ENCODE data around the gene ARL6IP4.

ARL6IP4 gene

DNA sequence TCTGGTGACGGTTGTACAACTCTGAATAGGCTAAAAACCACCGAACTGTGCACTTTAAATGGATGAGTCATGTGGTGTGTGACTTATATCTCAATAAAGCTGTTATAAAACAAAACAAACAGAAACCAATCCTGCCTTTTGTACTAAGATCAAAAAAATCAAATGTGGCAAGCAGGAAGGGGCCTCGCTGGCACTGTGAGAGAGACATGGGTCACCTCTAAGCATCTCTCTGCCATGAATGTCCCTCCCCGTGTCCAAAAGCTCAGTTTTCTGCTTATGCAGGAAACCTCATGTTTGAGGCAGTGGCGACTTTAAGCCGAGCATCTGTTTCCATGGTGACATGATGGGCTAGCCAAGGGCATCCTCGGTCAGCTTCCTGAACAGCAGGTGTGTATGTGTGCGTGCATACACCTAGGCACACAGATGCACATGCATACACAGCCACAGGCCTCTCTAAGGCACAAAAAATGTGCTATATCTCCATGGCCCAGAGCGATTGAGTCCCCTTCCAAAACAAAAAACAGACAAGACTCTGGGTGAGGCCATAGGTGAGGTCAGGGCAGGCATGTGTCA lies 44.4 kb downstream of the ARL6IP4 start:
- no peak overlapping the region for H3K4me2 ChIP-seq (ENCODE audit: low read depth, low read length, poor library complexity, severe bottlenecking)
- no peaks in the 10 kb centered on the region for H4K20me1 ChIP-seq (ENCODE audit: low read depth, low read length)
- H3K27ac ChIP-seq (ENCODE audit: low read depth, low read length), result no peak overlapping the region
- no peak overlapping the region for H2AFZ ChIP-seq (ENCODE audit: low read depth, low read length, severe bottlenecking)
- H3K9me2 ChIP-seq (replicated peaks; ENCODE audit: insufficient read depth, low read length), result no peaks in the 10 kb centered on the region
- H3K4me3 ChIP-seq (ENCODE audit: insufficient read depth, low read length, poor library complexity, severe bottlenecking), result no peak overlapping the region
- no peaks in the 10 kb centered on the region for H3K36me3 ChIP-seq (ENCODE audit: low read length)
- no peaks in the 10 kb centered on the region for H3K79me2 ChIP-seq (ENCODE audit: insufficient read depth, low read length)
- TF ChIP-seq, protein P1, sequence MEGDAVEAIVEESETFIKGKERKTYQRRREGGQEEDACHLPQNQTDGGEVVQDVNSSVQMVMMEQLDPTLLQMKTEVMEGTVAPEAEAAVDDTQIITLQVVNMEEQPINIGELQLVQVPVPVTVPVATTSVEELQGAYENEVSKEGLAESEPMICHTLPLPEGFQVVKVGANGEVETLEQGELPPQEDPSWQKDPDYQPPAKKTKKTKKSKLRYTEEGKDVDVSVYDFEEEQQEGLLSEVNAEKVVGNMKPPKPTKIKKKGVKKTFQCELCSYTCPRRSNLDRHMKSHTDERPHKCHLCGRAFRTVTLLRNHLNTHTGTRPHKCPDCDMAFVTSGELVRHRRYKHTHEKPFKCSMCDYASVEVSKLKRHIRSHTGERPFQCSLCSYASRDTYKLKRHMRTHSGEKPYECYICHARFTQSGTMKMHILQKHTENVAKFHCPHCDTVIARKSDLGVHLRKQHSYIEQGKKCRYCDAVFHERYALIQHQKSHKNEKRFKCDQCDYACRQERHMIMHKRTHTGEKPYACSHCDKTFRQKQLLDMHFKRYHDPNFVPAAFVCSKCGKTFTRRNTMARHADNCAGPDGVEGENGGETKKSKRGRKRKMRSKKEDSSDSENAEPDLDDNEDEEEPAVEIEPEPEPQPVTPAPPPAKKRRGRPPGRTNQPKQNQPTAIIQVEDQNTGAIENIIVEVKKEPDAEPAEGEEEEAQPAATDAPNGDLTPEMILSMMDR (IDR thresholded peaks at IDR 0.05; ENCODE audit: insufficient read depth, low read length, poor library complexity, severe bottlenecking), result no peak
- no peak for TF ChIP-seq EZH2phosphoT487 (conservative IDR thresholded peaks at IDR 0.05; ENCODE audit: low read length)
- no peaks in the 10 kb centered on the region for H3K9me3 ChIP-seq (ENCODE audit: insufficient read depth, low read length)
- H3K9ac ChIP-seq (ENCODE audit: low read length), result no peak overlapping the region
- no peaks in the 10 kb centered on the region for H3F3A ChIP-seq (ENCODE audit: insufficient read depth)
- no peaks in the 10 kb centered on the region for H3K27me3 ChIP-seq (ENCODE audit: low read length)

GRCh38 chr12:123026094-123026853 lies 45.8 kb downstream of the ARL6IP4 start:
- H3K9ac ChIP-seq (ENCODE audit: low read length), result no peak overlapping the region
- H3K27me3 ChIP-seq (ENCODE audit: low read length), result no peaks in the 10 kb centered on the region
- no peak overlapping the region for H3K4me3 ChIP-seq (ENCODE audit: insufficient read depth, low read length, poor library complexity, severe bottlenecking)
- no peak overlapping the region for H2AFZ ChIP-seq (ENCODE audit: low read depth, low read length, severe bottlenecking)
- no peaks in the 10 kb centered on the region for H4K20me1 ChIP-seq (ENCODE audit: low read depth, low read length)
- H3K79me2 ChIP-seq (ENCODE audit: insufficient read depth, low read length), result no peaks in the 10 kb centered on the region
- TF ChIP-seq, protein P1 (IDR thresholded peaks at IDR 0.05; ENCODE audit: insufficient read depth, low read length, poor library complexity, severe bottlenecking), result no peak
- no peak for TF ChIP-seq EZH2phosphoT487 (conservative IDR thresholded peaks at IDR 0.05; ENCODE audit: low read length)
- H3K36me3 ChIP-seq (ENCODE audit: low read length), result no peaks in the 10 kb centered on the region
- H3F3A ChIP-seq (ENCODE audit: insufficient read depth), result no peaks in the 10 kb centered on the region
- H3K27ac ChIP-seq (ENCODE audit: low read depth, low read length), result no peak overlapping the region
- no peaks in the 10 kb centered on the region for H3K9me2 ChIP-seq (replicated peaks; ENCODE audit: insufficient read depth, low read length)
- H3K9me3 ChIP-seq (ENCODE audit: insufficient read depth, low read length), result no peaks in the 10 kb centered on the region
- no peak overlapping the region for H3K4me2 ChIP-seq (ENCODE audit: low read depth, low read length, poor library complexity, severe bottlenecking)

DNA sequence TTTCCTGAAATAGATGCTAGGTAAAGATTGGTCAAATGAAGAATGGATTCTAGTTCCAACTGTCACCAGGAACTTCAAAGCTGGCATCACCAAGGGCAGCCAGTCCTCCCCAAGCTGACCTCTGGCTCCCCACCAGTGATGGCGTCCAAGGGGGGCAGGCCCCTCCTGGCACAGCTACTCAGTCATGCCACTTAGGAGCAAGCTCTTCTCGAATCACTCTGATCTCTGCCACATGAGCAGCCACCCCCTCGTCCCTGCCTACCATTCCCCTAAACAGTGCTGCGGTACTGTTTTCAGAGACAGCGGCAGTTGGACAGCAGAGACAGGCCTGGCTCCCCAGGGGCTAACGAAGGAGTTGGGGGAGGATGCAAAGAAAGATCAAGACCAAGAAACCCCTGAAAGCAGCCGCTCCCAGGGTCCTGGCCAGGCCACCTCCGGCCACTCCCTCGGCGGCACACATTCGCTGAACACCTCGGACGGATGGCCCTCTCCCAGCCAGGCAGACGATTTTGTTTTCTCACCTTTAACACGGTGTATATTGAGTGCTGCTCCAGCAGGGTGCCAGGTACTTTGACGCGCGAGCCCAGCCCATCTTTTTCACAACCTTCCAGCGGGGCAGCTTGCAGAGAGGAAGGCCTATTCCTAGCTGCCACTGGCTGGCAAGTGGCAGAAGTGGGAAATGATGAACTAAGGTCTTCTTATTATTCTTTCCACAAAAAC lies 47.4 kb downstream of the ARL6IP4 start:
- no peak overlapping the region for H3K27ac ChIP-seq (ENCODE audit: low read depth, low read length)
- no peaks in the 10 kb centered on the region for H3F3A ChIP-seq (ENCODE audit: insufficient read depth)
- H3K4me2 ChIP-seq (ENCODE audit: low read depth, low read length, poor library complexity, severe bottlenecking), result no peak overlapping the region
- no peaks in the 10 kb centered on the region for H3K9me3 ChIP-seq (ENCODE audit: insufficient read depth, low read length)
- H2AFZ ChIP-seq (ENCODE audit: low read depth, low read length, severe bottlenecking), result no peak overlapping the region
- no peaks in the 10 kb centered on the region for H3K27me3 ChIP-seq (ENCODE audit: low read length)
- no peaks in the 10 kb centered on the region for H4K20me1 ChIP-seq (ENCODE audit: low read depth, low read length)
- no peak overlapping the region for H3K9ac ChIP-seq (ENCODE audit: low read length)
- H3K79me2 ChIP-seq (ENCODE audit: insufficient read depth, low read length), result no peaks in the 10 kb centered on the region
- no peaks in the 10 kb centered on the region for H3K36me3 ChIP-seq (ENCODE audit: low read length)
- H3K9me2 ChIP-seq (replicated peaks; ENCODE audit: insufficient read depth, low read length), result no peaks in the 10 kb centered on the region
- H3K4me3 ChIP-seq (ENCODE audit: insufficient read depth, low read length, poor library complexity, severe bottlenecking), result no peak overlapping the region
- no peak for TF ChIP-seq EZH2phosphoT487 (conservative IDR thresholded peaks at IDR 0.05; ENCODE audit: low read length)
- TF ChIP-seq, protein P1 (IDR thresholded peaks at IDR 0.05; ENCODE audit: insufficient read depth, low read length, poor library complexity, severe bottlenecking), result no peak
